ENCODE measurements around the gene CEP295NL.
"Not testable (repeated sequence)": the region's sequence is repeated elsewhere in the genome, so short reads cannot be mapped to it uniquely, and the experiment has no call there.

The CEP295NL gene

GRCh38 chr17:78905541-78905940 lies 2.5 kb upstream of the CEP295NL start:
- DNase-seq (ENCODE audit: low read depth, low spot score) = no peak

- no peak for DNase-seq (ENCODE audit: low read depth, low spot score)
Observed at GRCh38 chr17:78905116-78905515, 2.1 kb upstream of the CEP295NL start.

GRCh38 chr17:78904371-78904770 lies 1.4 kb upstream of the CEP295NL start:
- DNase-seq (ENCODE audit: low read depth, low spot score) = no peak

GRCh38 chr17:78902231-78902630 lies 770 bp downstream of the CEP295NL start:
- not testable (repeated sequence) for DNase-seq (ENCODE audit: low read depth, low spot score)

GRCh38 chr17:78901806-78902205 lies 1.2 kb downstream of the CEP295NL start:
- no peak for DNase-seq (ENCODE audit: low read depth, low spot score)

- no peak for DNase-seq (ENCODE audit: low read depth, low spot score)
Observed at GRCh38 chr17:78900816-78901215, 2.2 kb downstream of the CEP295NL start.

GRCh38 chr17:78899361-78900260 lies 3.4 kb downstream of the CEP295NL start:
- DNase-seq (ENCODE audit: low read depth, low spot score) = peak; percentile 85

- DNase-seq (ENCODE audit: low read depth, low spot score) = no peak
Observed at GRCh38 chr17:78898947-78899346, 4.1 kb downstream of the CEP295NL start.

GRCh38 chr17:78898075-78898836 lies 4.7 kb downstream of the CEP295NL start:
- peak; percentile 42 for DNase-seq (ENCODE audit: low read depth, low spot score)

GRCh38 chr17:78897664-78898047 lies 5.3 kb downstream of the CEP295NL start:
- DNase-seq (ENCODE audit: low read depth, low spot score) = no peak

- no peak for DNase-seq (ENCODE audit: low read depth, low spot score)
Observed at GRCh38 chr17:78896834-78897663, 6.0 kb downstream of the CEP295NL start.

GRCh38 chr17:78896091-78896833 lies 6.7 kb downstream of the CEP295NL start:
- DNase-seq (ENCODE audit: low read depth, low spot score) = no peak

GRCh38 chr17:78895322-78895721 lies 7.7 kb downstream of the CEP295NL start:
- no peak for DNase-seq (ENCODE audit: low read depth, low spot score)

- no peak for DNase-seq (ENCODE audit: low read depth, low spot score)
Observed at GRCh38 chr17:78893684-78894083, 9.3 kb downstream of the CEP295NL start.

GRCh38 chr17:78892936-78893379 lies 10.0 kb downstream of the CEP295NL start:
- no peak for DNase-seq (ENCODE audit: low read depth, low spot score)

GRCh38 chr17:78892520-78892919 lies 10.5 kb downstream of the CEP295NL start:
- no peak for DNase-seq (ENCODE audit: low read depth, low spot score)

GRCh38 chr17:78892062-78892456 lies 10.9 kb downstream of the CEP295NL start:
- no peak for DNase-seq (ENCODE audit: low read depth, low spot score)

GRCh38 chr17:78891406-78892061 lies 11.5 kb downstream of the CEP295NL start:
- DNase-seq (ENCODE audit: low read depth, low spot score) = no peak

GRCh38 chr17:78890498-78890897 lies 12.5 kb downstream of the CEP295NL start:
- DNase-seq (ENCODE audit: low read depth, low spot score) = no peak

- DNase-seq (ENCODE audit: low read depth, low spot score) = not testable (repeated sequence)
Observed at GRCh38 chr17:78890096-78890495, 12.9 kb downstream of the CEP295NL start.

Measured in ELF-1 (cell line).